ENCODE measurements around the gene APEX2. TPM values are rescaled to one million over a fixed set of nuclear protein-coding genes. Genes with fewer than 3 reads are reported as not detected.
"Not testable (repeated sequence)": the region's sequence is repeated elsewhere in the genome, so short reads cannot be mapped to it uniquely, and the experiment has no call there.

APEX2 gene
- 20.4 and 23.9 TPM in 2 replicates for polyA plus RNA-seq (2014; cell fraction: cytosol; rRNA removed)
- 9.4 and 13.5 TPM in 2 replicates for polyA plus RNA-seq (2014; cell fraction: nucleus; rRNA removed)

- DNase-seq (ENCODE audit: low spot score), result peak; percentile 93
These were observed at the start of gene APEX2 for GRCh38 chrX:54999717-55000598. TSS of gene APEX2 (plus strand) at chrX:55000363. CDS start at chrX:55000423, 60 bp downstream.

GRCh38 chrX:54950730-54951375, 49.3 kb upstream of the APEX2 start:
- DNase-seq (ENCODE audit: low spot score), result no peak

GRCh38 chrX:54961750-54962149, 38.4 kb upstream of the APEX2 start:
- DNase-seq (ENCODE audit: low spot score), result no peak

- DNase-seq (ENCODE audit: low spot score), result no peak
These were observed 35.2 kb upstream of the APEX2 start for GRCh38 chrX:54964766-54965497.

- DNase-seq (ENCODE audit: low spot score), result no peak
These were observed 22.8 kb upstream of the APEX2 start for GRCh38 chrX:54977387-54977786.

- DNase-seq (ENCODE audit: low spot score), result no peak
These were observed 21.7 kb upstream of the APEX2 start for GRCh38 chrX:54978448-54978847.

- no peak for DNase-seq (ENCODE audit: low spot score)
These were observed 20.7 kb upstream of the APEX2 start for GRCh38 chrX:54979432-54979831.

- no peak for DNase-seq (ENCODE audit: low spot score)
These were observed 19.8 kb upstream of the APEX2 start for GRCh38 chrX:54980334-54980733.

- DNase-seq (ENCODE audit: low spot score), result not testable (repeated sequence)
These were observed 16.9 kb upstream of the APEX2 start for GRCh38 chrX:54983306-54983705.

GRCh38 chrX:54991706-54992105, 8.5 kb upstream of the APEX2 start:
- no peak for DNase-seq (ENCODE audit: low spot score)

GRCh38 chrX:54992911-54993622, 7.1 kb upstream of the APEX2 start:
- DNase-seq (ENCODE audit: low spot score), result no peak

GRCh38 chrX:54994099-54994498, 6.1 kb upstream of the APEX2 start, which contains the start of gene PFKFB1:
TSS of gene PFKFB1 (minus strand) at chrX:54994188. CDS start at chrX:54994007, 181 bp downstream.
- DNase-seq (ENCODE audit: low spot score), result no peak

GRCh38 chrX:54994668-54995351, 5.4 kb upstream of the APEX2 start:
- DNase-seq (ENCODE audit: low spot score), result no peak

- DNase-seq (ENCODE audit: low spot score), result no peak
These were observed 4.5 kb upstream of the APEX2 start for GRCh38 chrX:54995621-54996020.

- no peak for DNase-seq (ENCODE audit: low spot score)
These were observed 4.1 kb downstream of the APEX2 start for GRCh38 chrX:55004231-55004630.

- no peak for DNase-seq (ENCODE audit: low spot score)
These were observed 5.1 kb downstream of the APEX2 start for GRCh38 chrX:55005256-55005655.

- no peak for DNase-seq (ENCODE audit: low spot score)
These were observed 6.9 kb downstream of the APEX2 start for GRCh38 chrX:55006827-55007621.

GRCh38 chrX:55007656-55008055, 7.5 kb downstream of the APEX2 start:
- DNase-seq (ENCODE audit: low spot score), result no peak

- DNase-seq (ENCODE audit: low spot score), result no peak
These were observed 8.6 kb downstream of the APEX2 start for GRCh38 chrX:55008571-55009358.
